ENCODE results near the gene AKT3. TPM values are rescaled to one million over a fixed set of nuclear protein-coding genes. Genes with fewer than 3 reads are reported as not detected.
"Not testable (repeated sequence)": the region's sequence is repeated elsewhere in the genome, so short reads cannot be mapped to it uniquely, and the experiment has no call there.

Gene AKT3
- total and polyA plus RNA-seq, 2 of the 8 experiments (the other 6 are each of a cell fraction or from before 2014, with no cell fraction given), result 6.0 to 36.4 TPM

- H4K5ac ChIP-seq (ENCODE audit: insufficient read length, low read depth, low read length); H3K56ac ChIP-seq (replicated peaks; ENCODE audit: insufficient read length, low read depth, low read length); H3K27me3 ChIP-seq (replicated peaks in 1 of 4; ENCODE audit: control insufficient read depth in 3 of 4, extremely low read depth in 1 of 4, insufficient read depth in 3 of 4, low read length in 3 of 4); H3K23ac ChIP-seq (ENCODE audit: insufficient read length); H3K9ac ChIP-seq (replicated peaks in 1 of 4; ENCODE audit: extremely low read depth in 1 of 4, low read depth in 3 of 4, low read length in 3 of 4); H2BK12ac ChIP-seq (ENCODE audit: low read depth, low read length); H4K20me1 ChIP-seq (replicated peaks in 1 of 2; ENCODE audit: control insufficient read depth in 1 of 2, insufficient read depth in 2 of 2, low read length in 2 of 2); H2BK5ac ChIP-seq (ENCODE audit: low read depth, low read length); H3K4ac ChIP-seq (replicated peaks; ENCODE audit: insufficient read length, low read depth, low read length); POLR2A ChIA-PET (ENCODE audit: partially characterized antibody); FAIRE-seq; H3K79me1 ChIP-seq (ENCODE audit: low read depth, low read length); H3K79me2 ChIP-seq (ENCODE audit: control insufficient read depth in 1 of 2, insufficient read depth in 2 of 2, low read length in 2 of 2); H2BK120ac ChIP-seq (replicated peaks; ENCODE audit: low read depth, low read length); H3K4me1 ChIP-seq (replicated peaks in 1 of 4; ENCODE audit: control insufficient read depth in 3 of 4, insufficient read depth in 4 of 4, low read length in 3 of 4); H2BK20ac ChIP-seq (ENCODE audit: low read length); H3K9me3 ChIP-seq (ENCODE audit: insufficient read depth in 2 of 2, low read depth in 1 of 2, low read length in 1 of 2); H2AFZ ChIP-seq (ENCODE audit: low read length); H3K18ac ChIP-seq (ENCODE audit: extremely low read depth, low read length); H3K4me3 ChIP-seq (ENCODE audit: extremely low read depth in 1 of 4, insufficient read depth in 2 of 4, low read depth in 3 of 4, low read length in 4 of 4); H4K91ac ChIP-seq (replicated peaks; ENCODE audit: insufficient read length, low read length); H4K8ac ChIP-seq (ENCODE audit: extremely low read depth, insufficient read depth, low read length); H3K36me3 ChIP-seq (ENCODE audit: control insufficient read depth in 2 of 4, insufficient read depth in 4 of 4, low read length in 3 of 4); H3K14ac ChIP-seq (ENCODE audit: insufficient read length); DNase-seq (ENCODE audit: low read depth in 1 of 2, low spot score in 2 of 2); H2AK5ac ChIP-seq (ENCODE audit: low read depth, low read length); H2BK15ac ChIP-seq (ENCODE audit: low read length); H3K4me2 ChIP-seq (ENCODE audit: insufficient read depth in 1 of 2, low read depth in 2 of 2, low read length in 2 of 2); CTCF ChIA-PET (ENCODE audit: partially characterized antibody); H3K23me2 ChIP-seq (ENCODE audit: low read depth, low read length); H3K27ac ChIP-seq (ENCODE audit: low read depth, low read length): not testable (repeated sequence)
- WGBS, 2 experiments (ENCODE audit: extremely low coverage in 1 of 2, insufficient coverage in 1 of 2, insufficient read length in 1 of 2, insufficient replicate concordance in 2 of 2, low coverage in 1 of 2, low lambda C conversion rate in 2 of 2, missing lambda C conversion rate in 1 of 2), result 82% methylated on average over 1 of the region's 1 CpG; no CpG with 5 or more reads in 1 of the 2 experiments
Observed at GRCh38 chr1:243824907-243825306, 25.1 kb downstream of the AKT3 start.

Data from H1 (cell line).